GM18505 (cell line): ENCODE results near the gene VWA3A.
"Not testable (repeated sequence)": the region's sequence is repeated elsewhere in the genome, so short reads cannot be mapped to it uniquely, and the experiment has no call there.

Experiments used
- ATAC-seq: cut with Tn5 transposase; IDR thresholded peaks from one replicate; pipeline ENCODE4 v1.9.1; 2021; ENCODE audit not compliant: unreplicated experiment
- POLR2A ChIP-seq: IDR thresholded peaks from 4 replicates; pipeline ENCODE4 v1.6.1; 2011; ENCODE audit warnings: borderline replicate concordance; ENCODE audit not compliant: insufficient read depth, insufficient read length; ENCODE audit errors: extremely low read depth

VWA3A gene, protein sequence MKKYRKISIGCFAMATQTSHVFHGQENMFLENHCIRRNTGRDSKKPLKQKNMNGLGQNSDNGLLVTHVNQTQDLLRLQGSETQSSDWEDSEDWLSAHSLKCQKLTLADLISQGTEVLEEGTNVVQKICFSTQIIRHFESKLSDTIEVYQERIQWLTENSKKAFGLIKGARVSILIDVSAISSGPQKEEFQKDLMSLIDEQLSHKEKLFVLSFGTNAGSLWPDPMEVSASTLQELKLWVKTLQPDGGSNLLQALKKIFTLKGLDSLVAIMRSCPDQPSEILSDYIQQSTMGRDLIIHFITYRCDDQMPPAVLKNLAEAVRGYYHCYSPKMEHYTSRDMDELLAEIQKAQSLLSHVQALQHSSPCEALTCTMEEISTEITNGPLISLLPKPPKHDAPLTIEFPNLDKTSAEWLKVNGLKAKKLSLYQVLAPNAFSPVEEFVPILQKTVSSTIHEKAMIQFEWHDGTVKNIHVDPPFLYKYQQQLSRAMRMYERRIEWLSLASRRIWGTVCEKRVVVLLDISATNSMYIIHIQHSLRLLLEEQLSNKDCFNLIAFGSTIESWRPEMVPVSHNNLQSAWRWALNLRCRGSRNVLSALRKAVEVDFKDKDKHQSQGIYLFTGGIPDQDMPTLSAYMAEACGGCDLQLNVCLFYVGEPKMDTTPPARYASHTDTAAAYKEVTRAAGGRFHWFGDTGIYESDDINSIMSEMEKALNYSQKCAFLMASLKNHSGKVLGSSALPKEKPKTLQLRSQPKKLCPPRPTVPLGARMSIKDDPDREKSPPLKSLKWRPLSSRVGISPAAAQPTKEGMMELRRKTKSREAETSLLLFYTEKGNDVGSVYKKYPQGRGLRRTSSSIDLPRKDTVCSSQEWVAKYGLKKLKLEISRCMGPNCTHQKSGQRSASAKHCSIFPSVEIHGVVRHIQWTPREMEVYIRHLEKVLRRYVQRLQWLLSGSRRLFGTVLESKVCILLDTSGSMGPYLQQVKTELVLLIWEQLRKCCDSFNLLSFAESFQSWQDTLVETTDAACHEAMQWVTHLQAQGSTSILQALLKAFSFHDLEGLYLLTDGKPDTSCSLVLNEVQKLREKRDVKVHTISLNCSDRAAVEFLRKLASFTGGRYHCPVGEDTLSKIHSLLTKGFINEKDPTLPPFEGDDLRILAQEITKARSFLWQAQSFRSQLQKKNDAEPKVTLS

DNA sequence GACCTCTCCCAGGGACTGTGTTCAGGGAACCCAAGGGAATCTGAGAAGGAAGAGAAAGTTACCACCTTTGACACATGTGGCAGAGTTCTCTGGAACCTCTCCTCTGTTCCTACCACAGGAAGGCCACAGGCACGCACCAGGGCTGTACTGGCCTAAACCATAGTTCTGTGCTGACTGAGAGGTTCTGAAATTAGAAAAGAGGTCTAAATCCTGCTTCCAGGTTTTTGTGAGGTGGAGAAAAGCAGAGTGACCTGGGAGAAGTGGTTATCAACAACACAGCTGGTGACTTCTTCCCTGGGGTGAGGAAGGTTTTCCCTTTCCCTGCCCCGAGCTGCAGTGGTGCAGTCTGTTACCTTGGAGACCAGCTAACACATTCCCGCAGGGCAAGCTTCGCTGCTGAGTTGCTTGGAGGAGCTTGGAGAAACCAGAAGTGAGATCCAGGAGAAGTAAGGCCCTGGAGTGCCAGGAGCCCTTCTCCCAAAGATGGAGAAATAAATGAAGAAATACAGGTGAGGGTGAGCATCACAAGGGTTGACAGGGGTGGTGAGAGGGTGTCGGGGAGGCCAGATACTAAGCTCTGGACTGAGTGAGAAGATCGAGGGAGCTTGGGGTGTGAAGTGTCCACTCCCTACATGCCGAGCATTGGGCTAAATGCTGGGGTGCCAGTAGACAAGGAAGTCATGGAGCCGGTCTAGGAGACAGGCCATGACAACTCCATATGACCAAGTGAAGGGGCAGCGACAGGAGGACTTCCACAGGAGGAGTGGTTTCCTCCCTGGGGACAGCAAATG, at the start of gene VWA3A:
TSS of gene VWA3A (plus strand) at position 399 of the 791 bp plus-strand sequence. CDS start at position 496, 97 bp downstream.
- no peak for ATAC-seq
- TF ChIP-seq POLR2A = no peak

DNA sequence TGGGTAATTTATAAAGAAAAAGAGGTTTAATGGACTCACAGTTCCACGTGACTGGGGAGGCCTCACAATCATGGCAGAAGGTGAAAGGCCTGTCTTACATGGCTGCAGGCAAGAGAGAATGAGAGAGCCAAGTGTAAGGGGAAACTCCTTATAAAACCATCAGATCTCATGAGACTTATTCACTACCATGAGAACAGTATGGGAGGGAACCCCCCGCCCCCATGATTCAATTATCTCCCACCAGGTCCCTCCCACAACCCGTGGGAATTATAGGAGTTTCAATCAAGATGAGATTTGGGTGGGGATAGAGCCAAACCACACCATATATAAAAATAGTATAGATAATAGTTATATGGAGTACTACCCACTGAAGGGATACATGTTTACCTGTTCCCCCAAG, 48.5 kb upstream of the VWA3A start:
- ATAC-seq = not testable (repeated sequence)

DNA sequence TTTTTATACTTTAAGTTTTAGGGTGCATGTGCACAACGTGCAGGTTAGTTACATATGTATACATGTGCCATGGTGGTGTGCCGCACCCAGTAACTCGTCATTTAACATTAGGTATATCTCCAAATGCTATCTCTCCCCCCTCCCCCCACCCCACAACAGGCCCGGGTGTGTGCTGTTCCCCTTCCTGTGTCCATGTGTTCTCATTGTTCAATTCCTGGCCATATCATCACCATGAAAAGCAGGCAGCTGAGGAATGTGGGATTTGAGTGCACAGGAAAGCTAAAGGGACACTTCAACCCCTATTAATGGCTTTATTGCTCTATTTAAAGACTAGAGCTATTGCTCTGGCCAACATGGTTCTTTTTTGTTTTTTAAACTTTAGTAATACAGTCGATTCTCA, 46.5 kb upstream of the VWA3A start:
- not testable (repeated sequence) for ATAC-seq

DNA sequence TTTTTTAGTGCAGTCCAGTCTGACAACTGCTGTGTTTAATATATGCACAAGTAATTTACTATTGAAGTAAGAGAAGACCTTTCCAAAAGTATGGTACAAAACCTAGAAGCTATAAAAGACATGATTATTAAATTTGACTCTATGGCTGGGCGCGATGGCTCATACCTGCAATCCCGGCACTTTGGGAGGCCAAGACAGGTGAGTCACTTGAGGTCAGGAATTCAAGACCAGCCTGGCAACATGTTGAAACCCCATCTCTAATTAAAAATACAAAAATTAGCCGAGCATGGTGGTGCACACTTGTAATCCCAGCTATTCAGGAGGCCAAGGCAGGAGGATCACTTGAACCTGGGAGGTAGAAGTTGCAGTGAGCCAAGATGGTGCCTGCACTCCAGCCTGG, 41.4 kb upstream of the VWA3A start:
- ATAC-seq = no peak
- TF ChIP-seq POLR2A = no peak

DNA sequence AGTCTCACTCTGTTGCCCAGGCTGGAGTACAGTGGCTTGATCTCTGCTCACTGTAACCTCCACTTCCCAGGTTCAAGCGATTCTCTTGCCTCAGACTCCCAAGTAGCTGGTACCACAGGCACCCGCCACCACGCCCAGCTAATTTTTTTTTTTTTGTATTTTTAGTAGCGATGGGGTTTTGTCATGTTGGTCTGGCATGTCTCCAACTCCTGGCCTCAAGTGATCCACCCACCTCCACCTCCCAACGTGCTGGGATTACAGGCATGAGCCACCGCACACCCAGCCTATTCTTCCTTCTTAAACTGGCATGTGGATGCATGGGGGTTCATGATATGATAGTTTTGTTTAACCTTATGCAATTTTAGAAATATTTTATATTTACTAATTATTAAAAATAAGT, 39.4 kb upstream of the VWA3A start:
- no peak for TF ChIP-seq POLR2A
- ATAC-seq = no peak

DNA sequence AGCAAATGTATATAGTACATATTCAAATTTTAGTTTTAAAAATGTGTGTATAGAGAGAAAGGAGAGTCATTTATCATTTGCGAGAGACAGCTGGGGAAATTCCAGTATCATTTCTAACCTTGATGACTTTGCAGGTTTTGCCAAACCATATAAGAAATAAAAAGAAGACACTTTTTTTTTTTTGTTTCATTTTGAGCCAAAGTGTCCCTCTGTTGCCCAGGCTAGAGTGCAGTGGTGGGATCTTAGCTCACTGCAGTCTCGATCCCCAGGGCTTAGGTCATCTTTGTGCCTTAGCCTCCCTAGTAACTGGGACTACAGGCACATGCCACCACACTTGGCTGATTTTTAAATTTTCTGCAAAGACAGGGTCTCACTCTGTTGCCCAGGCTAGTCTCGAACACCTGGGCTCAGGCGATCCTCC, 38.4 kb upstream of the VWA3A start:
- ATAC-seq = no peak
- TF ChIP-seq POLR2A = no peak

DNA sequence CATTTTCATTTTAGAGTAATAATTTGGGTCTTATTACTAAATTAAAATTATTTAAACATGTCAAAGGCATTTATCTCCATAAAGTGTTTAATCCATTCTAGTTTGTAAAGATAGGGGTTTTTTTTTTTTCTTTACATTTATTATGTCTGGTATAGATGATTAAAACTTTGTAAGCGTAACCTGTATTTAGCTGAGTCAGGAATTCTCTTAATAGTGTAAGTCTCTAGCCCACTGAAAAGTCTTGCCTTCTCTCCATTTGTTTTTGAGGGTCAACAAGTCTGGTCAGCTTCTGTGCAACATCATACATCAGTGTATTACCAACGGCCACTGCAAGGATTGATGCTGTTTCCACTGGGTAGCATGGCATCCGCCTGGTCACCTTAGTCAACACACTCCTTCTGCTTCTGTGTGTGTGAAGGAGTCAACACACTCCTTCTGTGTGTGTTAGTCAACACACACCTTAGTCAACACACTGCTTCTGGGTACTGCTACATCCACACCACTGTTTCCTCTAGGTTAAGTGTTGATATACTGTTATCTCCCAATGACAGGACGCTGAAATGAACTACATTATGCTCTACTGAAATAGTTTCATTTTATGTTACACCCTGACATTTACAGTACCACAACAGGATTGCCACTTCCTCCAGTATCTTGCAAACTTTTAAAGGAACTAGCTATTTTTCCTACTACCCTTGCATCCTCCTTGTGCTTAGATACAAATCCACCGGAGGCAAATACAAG, 37.3 kb upstream of the VWA3A start:
- no peak for TF ChIP-seq POLR2A
- no peak for ATAC-seq

DNA sequence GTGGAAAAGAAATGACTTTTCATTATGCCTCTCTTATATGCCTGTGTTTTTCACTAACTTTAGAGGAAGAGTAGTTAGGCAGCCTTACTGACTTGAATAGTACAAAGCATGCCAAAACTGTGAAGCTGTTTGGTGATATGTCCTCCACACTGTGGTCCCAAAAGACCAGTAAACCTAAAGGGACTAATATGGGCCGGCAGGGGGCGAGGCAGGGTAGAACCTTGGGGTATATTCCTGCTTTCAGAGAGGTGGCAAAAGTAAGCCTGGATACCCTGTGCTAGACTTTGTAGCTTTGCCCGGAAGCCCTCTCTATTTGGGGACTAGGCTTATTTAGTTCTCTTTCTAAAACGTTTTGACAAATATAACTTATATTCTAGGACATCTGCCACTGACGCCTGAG, 36.5 kb upstream of the VWA3A start:
- no peak for TF ChIP-seq POLR2A
- no peak for ATAC-seq

DNA sequence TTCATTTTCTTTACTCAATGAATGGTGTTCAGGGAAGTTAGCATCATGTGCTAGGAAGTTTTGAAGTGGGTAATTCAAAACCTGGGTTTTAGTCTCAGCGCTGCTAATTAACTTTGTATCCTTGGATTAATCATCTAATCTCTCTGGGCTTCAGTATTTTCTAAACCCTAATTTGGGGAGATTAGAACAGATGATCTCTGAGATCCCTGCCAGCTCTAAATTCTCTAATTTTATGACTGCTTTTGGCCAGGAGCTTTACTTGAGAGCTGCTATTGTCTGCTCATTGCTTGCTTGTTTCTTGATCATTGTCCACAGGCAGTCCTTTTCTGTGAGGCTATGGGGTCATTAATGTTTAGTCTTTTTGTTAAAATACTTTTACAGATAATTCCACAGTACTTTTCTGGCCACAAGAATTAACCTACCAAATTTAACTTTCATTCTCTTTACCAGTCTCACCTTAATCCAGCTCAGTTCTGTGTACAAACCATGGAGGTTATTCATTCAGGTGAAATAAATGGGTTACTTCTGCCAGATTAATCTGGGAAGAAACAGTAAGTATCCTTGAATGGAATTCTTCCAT, 28.4 kb upstream of the VWA3A start:
- no peak for TF ChIP-seq POLR2A
- ATAC-seq = no peak

DNA sequence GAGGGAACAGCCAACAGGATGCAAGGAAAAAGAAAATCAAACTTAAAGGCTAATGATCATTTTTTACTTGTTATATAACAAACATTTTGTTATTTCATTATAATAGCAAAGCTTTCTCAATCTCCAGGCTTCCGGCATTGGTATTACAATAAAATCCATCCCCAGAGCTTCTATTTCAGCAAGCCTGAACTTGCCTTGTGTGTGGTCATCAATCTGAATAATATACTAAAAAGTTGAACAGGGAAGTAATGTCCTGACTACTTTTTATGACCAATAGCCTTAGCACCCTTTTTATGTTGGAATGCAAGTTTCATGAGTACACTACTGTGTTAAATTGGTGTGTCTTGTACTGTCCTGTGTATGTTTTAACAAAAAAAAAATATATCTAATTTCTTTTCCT, 27.1 kb upstream of the VWA3A start:
- no peak for ATAC-seq
- TF ChIP-seq POLR2A = no peak

DNA sequence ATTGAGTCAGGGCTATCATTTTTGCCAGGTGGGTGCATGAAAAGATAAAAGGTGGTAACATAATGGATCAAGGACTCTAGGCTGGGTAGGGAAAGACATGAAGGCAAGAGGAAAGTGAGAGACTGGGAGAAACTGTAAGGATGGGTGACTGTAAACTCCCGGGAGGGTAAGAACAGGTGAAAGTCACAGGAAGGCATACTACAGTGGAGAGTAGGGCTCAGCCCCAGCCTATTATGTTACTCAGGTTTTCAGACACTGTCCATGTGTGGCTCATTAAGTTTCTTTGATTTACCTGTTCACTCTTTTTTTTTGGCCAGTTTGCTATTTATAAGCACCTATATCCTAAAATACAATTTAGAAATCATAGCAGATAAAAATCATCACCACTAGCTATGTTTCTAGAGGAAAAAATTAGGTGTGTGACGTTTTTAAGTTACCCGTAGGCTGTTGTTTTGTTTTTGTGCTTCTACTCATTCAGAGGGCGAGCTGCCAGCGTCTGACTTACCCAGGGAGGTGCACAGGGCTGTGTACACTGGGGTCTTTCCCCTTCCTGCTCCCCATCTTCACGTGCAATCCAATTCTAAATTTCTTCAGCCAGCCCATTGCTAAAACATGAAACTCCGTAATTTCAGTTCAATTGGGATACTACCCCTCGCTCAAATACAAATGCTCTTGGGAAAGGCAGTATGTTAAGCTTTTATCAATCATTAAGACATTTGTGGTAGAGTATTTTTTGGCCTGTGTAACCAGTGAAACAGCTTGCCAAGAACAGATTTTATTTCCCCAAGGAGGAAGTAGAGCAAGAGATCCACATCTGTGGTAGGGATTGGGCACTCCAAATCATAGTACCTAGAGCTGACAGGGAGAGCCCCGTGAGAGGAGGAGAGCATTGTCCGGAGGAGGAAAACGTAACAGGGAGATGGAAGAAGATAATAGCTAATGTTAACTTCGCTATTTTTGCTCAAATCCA, 21.7 kb upstream of the VWA3A start:
- no peak for ATAC-seq
- TF ChIP-seq POLR2A = no peak
